Upper lobe of left lung (tissue), 6 donors: ENCODE data around the gene MAPK14. TPM values are rescaled to one million over a fixed set of nuclear protein-coding genes. Genes with fewer than 3 reads are reported as not detected.

Experiments
- ATAC-seq, 2 donors: fragments of 200-7000 bp; cut with Tn5 transposase; one replicate each; pipeline ENCODE4 v1.9.1; 2022; ENCODE audit warnings: mild to moderate bottlenecking in 2 of 2, moderate library complexity in 2 of 2; ENCODE audit not compliant: low FRiP score in 2 of 2
- DNase-seq, 2 donors: peaks; one replicate each; pipeline ENCODE4 v3.0.0-alpha.2; 2019 to 2020
- H3K27ac ChIP-seq, 4 donors: fragments of 200-600 bp; sonication (generic); one replicate each; pipeline ENCODE4 v1.5.1; 2016 to 2019
- H3K27me3 ChIP-seq, 4 donors: fragments of 200-600 bp; sonication (generic); one replicate each; pipeline ENCODE4 v1.5.1; 2017 to 2019
- H3K36me3 ChIP-seq, 4 donors: fragments of 200-600 bp; sonication (generic); one replicate each; pipeline ENCODE4 v1.5.1; 2016 to 2019
- H3K4me1 ChIP-seq, 4 donors: fragments of 200-600 bp; sonication (generic); one replicate each; pipeline ENCODE4 v1.5.1; 2018 to 2019
- H3K4me3 ChIP-seq, 4 donors: fragments of 200-600 bp; sonication (generic); one replicate each; pipeline ENCODE4 v1.5.1; 2017 to 2019; ENCODE audit warnings: mild to moderate bottlenecking in 2 of 4, moderate library complexity in 1 of 4
- H3K9me3 ChIP-seq, 4 donors: fragments of 200-600 bp; sonication (generic); one replicate each; pipeline ENCODE4 v1.5.1; 2018 to 2019
- CTCF ChIP-seq, 6 experiments: fragments of 450-650 bp in 4 of 6; fragments of 200-600 bp in 2 of 6; sonication (generic) in 2 of 6; IDR thresholded peaks; one replicate each; pipeline ENCODE4 v1.5.1; 2016 to 2019; ENCODE audit warnings: antibody characterized with exemption in 6 of 6
- EP300 ChIP-seq, 4 donors: sonication (generic); formaldehyde crosslinking; IDR thresholded peaks; one replicate each; pipeline ENCODE4 v1.5.1; 2017; ENCODE audit warnings: antibody characterized with exemption in 4 of 4, control low read depth in 2 of 4
- POLR2A ChIP-seq, 4 donors: fragments of 450-650 bp; IDR thresholded peaks; one replicate each; pipeline ENCODE4 v1.5.1; 2016 to 2017; ENCODE audit warnings: antibody characterized with exemption in 4 of 4, mild to moderate bottlenecking in 2 of 4
- POLR2AphosphoS5 ChIP-seq, 2 donors: sonication (generic); formaldehyde crosslinking; IDR thresholded peaks; one replicate each; pipeline ENCODE4 v1.5.1; 2017; ENCODE audit warnings: antibody characterized with exemption in 2 of 2
- WGBS, 2 donors: methylation state at CpG; one replicate each; pipeline ENCODE4 v1.1.5; 2017 to 2018; 5-methylcytosine and 5-hydroxymethylcytosine counted together
- total RNA-seq, 6 donors: library from RNA; depleted of rRNA in 4 of 6; stranded (reverse); fragments of >200 nt in 4 of 6; gene quantifications; one replicate each; pipeline versions ENCODE4 v1.1.0 to v1.2.1, GENCODE V29; 2016 to 2021
- donor health status: DM: no; HTN: no; CAD: no; lungs with moderate emphysema.
- donor health status: DM: no; HTN: yes; CAD: no; lungs with severe emphysema.

The MAPK14 gene
- total RNA-seq, 6 donors from 2014 or later: 39.8 to 96.3 (median 70.8) TPM

GRCh38 chr6:36075656-36076055, 48.0 kb downstream of the MAPK14 start:
- no peak for DNase-seq
- H3K36me3 ChIP-seq: peaks cover 19 to 57% (median 22%) of the 10 kb centered on the region in 4 donors
- WGBS, 2 donors: 61 to 83% methylated on average over 3 of the region's 3 CpGs
- H3K4me1 ChIP-seq: peaks cover 0 to 8% (median 0%) of the 10 kb centered on the region in 4 donors
- H3K27ac ChIP-seq: no peak overlapping the region
- H3K4me3 ChIP-seq: no peak overlapping the region
- no peaks in the 10 kb centered on the region for H3K9me3 ChIP-seq
- TF ChIP-seq CTCF (IDR thresholded peaks at IDR 0.05) (no peak), POLR2A (IDR thresholded peaks at IDR 0.05) (no peak), POLR2AphosphoS5 (IDR thresholded peaks at IDR 0.05) (no peak), EP300 (IDR thresholded peaks at IDR 0.05) (no peak)
- no peaks in the 10 kb centered on the region for H3K27me3 ChIP-seq
- no peak for ATAC-seq

- DNase-seq (no peak), ATAC-seq (no peak)
- Histone ChIP-seq H3K4me1 (peaks cover 0 to 5% (median 0%) of the 10 kb centered on the region in 4 donors), H3K4me3 (no peak overlapping the region), H3K27ac (no peak overlapping the region), H3K36me3 (peaks cover 19 to 62% (median 25%) of the 10 kb centered on the region in 4 donors), H3K27me3 (no peaks in the 10 kb centered on the region), H3K9me3 (no peaks in the 10 kb centered on the region)
- WGBS, 2 donors: 94 to 95% methylated on average over 3 of the region's 3 CpGs
- TF ChIP-seq CTCF (IDR thresholded peaks at IDR 0.05) (no peak), EP300 (IDR thresholded peaks at IDR 0.05) (no peak), POLR2AphosphoS5 (IDR thresholded peaks at IDR 0.05) (no peak), POLR2A (IDR thresholded peaks at IDR 0.05) (no peak)
Observed at GRCh38 chr6:36076178-36077063, 48.8 kb downstream of the MAPK14 start.

GRCh38 chr6:36078159-36078558, 50.6 kb downstream of the MAPK14 start:
- no peak overlapping the region for H3K27ac ChIP-seq
- TF ChIP-seq EP300 (IDR thresholded peaks at IDR 0.05) (no peak), POLR2A (IDR thresholded peaks at IDR 0.05) (no peak), CTCF (IDR thresholded peaks at IDR 0.05) (no peak), POLR2AphosphoS5 (IDR thresholded peaks at IDR 0.05) (no peak)
- no peak overlapping the region for H3K4me3 ChIP-seq
- no peaks in the 10 kb centered on the region for H3K4me1 ChIP-seq
- WGBS, 2 donors: 93 to 94% methylated on average over 4 of the region's 4 CpGs
- no peaks in the 10 kb centered on the region for H3K27me3 ChIP-seq
- H3K9me3 ChIP-seq: no peaks in the 10 kb centered on the region
- peaks cover 27 to 79% (median 35%) of the 10 kb centered on the region in 4 donors for H3K36me3 ChIP-seq
- ATAC-seq: no peak
- no peak for DNase-seq

GRCh38 chr6:36079601-36080000, 52.0 kb downstream of the MAPK14 start:
- Histone ChIP-seq H3K9me3 (no peaks in the 10 kb centered on the region), H3K4me3 (no peak overlapping the region), H3K4me1 (no peaks in the 10 kb centered on the region), H3K27me3 (no peaks in the 10 kb centered on the region), H3K36me3 (peaks cover 32 to 90% (median 46%) of the 10 kb centered on the region in 4 donors), H3K27ac (no peak overlapping the region)
- ATAC-seq (no peak), DNase-seq (no peak)
- WGBS, 2 donors: 73 to 81% methylated on average over 2 of the region's 2 CpGs
- TF ChIP-seq EP300 (IDR thresholded peaks at IDR 0.05) (no peak), POLR2AphosphoS5 (IDR thresholded peaks at IDR 0.05) (no peak)

- Histone ChIP-seq H3K36me3 (peaks cover 24 to 71% (median 41%) of the 10 kb centered on the region in 4 donors), H3K27ac (no peak overlapping the region), H3K4me3 (no peak overlapping the region), H3K27me3 (no peaks in the 10 kb centered on the region), H3K4me1 (no peaks in the 10 kb centered on the region), H3K9me3 (no peaks in the 10 kb centered on the region)
- TF ChIP-seq POLR2AphosphoS5 (IDR thresholded peaks at IDR 0.05) (no peak), CTCF (IDR thresholded peaks at IDR 0.05) (no peak), POLR2A (IDR thresholded peaks at IDR 0.05) (no peak), EP300 (IDR thresholded peaks at IDR 0.05) (no peak)
- DNase-seq: no peak
- WGBS, 2 donors: 67 to 95% methylated on average over 1 of the region's 1 CpG
- ATAC-seq: no peak
Observed at GRCh38 chr6:36082318-36082717, 54.7 kb downstream of the MAPK14 start.
